Stimulated activated CD4-positive, alpha-beta T cell treated with anti-CD3 and anti-CD28 coated beads, Interleukin-4, amount 100 ng/mL, for 1 hour (primary cell): ENCODE measurements around the gene BPIFB2.

Source experiments
- DNase-seq: peaks from one replicate; pipeline ENCODE4 v3.0.0-alpha.2; 2020

The BPIFB2 gene

DNA sequence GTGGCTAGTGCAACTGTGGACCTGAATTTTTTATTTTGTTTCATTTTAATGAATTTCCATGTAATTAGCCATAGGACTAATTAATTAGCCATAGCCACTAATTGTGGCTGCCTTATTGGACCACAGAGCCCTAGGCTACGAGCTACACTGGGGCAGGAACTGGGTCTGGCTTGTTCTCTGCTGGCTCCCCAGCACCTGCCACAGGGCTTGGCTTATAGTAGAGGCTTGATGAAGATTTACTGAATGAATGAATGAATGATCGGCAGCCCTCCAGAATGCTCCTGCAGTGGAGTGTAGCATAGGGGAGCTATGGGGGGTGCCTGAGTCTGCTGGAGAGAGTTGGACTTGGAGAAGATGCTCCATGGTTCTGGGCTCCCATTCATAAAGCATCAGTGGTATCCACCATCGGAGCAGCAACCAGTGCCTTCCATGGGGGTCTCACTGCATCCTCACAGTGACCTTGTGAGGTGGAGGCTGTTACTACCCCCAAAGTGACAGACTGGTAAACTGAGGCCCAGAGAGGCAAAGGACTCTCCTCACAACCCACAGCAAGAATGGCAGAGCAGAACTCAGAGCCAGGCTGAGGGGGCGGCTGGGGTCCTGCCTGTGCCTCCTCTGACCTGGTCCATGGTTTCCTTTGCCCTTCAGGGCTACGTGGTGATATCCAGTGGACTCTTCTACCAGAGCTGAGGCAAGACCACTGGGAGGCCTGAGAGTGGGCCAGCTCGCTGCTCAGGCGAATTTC lies 15.4 kb downstream of the BPIFB2 start:
- no peak for DNase-seq

DNA sequence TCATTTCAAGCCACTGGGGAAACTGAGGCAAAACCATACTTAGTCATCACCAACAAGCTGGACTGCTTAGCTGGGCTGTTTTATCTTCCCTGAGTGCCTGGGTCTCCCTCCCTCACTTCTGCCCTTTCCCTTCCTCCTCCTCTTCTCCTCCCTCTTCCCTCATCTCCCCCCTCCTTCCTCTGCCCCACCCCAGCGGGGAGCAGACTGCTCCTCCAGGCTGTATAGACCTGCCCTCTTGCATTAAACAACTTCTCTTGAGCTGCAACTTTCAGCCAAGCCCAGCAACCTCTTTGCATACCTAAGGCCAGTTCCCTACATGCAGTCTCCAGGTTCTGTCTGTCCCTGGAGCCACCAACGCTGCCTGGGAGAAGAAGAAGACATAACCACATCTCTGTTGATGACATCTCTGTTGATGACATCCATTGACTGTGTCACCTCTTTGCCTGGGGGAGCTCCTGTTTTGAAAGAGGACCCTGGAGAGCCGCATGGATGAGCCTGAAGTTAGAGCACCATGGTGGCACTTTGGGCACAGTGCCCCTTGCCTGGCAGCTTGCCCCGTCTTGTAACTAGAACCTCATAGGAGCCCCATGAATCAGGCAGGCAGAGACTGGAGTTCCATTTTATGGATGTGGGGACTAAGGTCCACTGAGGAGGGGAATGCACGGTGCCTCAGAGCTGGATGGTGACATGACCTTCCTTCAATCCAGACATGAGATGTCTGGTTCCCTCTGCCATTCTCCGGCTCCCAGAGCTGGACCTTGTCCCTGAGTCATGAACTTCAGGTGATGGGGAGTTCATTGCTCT lies 16.1 kb downstream of the BPIFB2 start:
- DNase-seq, result no peak

DNA sequence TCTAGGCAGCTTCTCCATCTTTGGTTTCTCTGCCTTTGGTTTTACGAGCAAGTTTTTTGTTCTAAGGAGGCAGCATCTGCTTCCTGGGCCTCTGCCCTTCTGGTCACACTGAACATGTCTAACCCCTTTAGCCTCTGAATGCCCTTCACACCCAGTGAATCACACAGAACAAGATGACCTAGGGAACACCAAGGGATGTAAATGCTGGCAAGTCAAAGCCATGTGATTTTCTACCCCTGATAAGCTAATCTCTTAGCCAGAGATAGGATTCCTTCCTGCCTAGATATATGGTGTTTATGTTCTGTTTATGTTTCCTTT lies 16.7 kb downstream of the BPIFB2 start:
- DNase-seq, result no peak

DNA sequence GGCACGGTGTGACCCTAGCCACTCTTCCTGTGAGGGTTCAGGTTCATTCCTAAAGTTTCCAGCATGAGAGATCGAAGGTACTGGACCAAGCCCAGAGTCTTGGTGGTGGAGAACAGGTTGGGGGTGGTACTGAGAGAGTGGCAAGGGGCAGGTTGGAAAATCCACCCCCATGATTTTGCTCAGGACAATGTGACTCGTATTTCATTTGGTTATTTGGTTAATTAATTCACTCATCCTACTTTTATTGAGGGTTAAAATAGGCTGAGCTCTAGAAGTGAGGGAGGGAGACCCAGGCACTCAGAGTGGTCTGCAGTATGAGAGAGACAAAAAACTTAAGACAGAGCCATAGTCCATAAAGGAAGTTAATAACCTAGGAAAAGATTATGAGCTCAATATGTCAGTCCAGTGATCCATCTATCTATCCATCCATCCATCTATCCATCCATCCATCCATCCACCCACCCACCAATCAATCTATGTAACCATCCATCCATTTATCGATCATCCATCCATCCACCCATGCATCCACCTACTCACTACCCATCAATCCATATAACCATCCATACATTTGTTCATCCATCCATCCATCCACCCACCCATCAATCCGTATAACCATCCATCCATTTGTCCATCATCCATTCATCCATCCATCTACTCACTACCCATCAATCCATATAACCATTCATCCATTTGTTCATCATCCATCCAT lies 17.3 kb downstream of the BPIFB2 start:
- no peak for DNase-seq

DNA sequence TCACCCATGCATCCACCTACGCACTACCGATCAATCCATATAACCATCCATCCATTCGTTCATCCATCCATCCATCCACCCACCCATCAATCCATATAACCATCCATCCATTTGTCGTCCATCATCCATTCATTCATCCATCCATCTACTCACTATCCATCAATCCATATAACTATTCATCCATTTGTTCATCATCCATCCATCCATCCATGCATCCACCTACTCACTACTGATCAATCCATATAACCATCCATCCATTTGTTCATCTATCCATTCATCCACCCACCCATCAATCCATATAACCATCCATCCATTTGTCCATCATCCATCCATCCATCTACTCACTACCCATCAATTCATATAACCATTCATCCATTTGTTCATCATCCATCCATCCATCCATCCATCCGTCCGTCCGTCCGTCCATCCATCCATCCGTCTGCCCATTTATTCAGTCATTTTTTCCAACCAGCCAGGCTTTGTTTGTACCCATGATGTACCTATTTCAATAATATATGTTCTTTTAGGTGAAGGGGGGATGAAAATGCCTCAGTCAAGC lies 17.9 kb downstream of the BPIFB2 start:
- no peak for DNase-seq

DNA sequence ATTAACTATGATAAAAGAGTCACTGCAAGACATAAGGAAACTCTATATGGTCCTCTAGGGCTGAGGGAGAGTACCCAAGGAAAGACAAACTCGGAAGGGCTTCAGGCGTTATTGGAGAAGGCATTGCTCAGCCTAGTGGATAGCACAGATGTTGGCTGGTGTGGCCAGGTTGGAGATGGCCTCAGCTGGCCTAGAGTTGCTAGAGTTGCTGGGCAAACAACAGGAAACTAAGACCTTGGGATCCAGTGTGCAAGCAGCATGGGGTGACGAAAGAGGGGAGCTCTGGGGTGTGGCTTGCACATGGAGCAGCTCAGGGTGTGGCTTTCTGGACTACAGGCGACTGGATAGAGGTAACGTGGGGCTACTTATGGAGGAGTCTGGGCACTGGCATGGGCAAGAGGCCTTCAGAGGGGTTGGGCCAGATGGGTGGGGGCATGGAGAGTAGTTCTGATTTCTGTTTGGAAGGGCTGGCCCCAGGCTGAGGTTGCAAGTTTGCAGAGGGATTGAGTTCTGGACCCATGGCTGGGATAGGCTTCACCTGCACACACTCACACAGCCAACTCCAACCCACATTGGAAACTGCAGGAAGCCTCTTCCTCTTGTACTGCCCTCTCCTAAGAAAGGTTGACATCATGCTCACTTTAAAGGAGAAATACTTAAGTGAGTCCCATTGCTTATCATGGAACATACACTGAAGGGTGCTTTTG lies 18.7 kb downstream of the BPIFB2 start:
- no peak for DNase-seq

DNA sequence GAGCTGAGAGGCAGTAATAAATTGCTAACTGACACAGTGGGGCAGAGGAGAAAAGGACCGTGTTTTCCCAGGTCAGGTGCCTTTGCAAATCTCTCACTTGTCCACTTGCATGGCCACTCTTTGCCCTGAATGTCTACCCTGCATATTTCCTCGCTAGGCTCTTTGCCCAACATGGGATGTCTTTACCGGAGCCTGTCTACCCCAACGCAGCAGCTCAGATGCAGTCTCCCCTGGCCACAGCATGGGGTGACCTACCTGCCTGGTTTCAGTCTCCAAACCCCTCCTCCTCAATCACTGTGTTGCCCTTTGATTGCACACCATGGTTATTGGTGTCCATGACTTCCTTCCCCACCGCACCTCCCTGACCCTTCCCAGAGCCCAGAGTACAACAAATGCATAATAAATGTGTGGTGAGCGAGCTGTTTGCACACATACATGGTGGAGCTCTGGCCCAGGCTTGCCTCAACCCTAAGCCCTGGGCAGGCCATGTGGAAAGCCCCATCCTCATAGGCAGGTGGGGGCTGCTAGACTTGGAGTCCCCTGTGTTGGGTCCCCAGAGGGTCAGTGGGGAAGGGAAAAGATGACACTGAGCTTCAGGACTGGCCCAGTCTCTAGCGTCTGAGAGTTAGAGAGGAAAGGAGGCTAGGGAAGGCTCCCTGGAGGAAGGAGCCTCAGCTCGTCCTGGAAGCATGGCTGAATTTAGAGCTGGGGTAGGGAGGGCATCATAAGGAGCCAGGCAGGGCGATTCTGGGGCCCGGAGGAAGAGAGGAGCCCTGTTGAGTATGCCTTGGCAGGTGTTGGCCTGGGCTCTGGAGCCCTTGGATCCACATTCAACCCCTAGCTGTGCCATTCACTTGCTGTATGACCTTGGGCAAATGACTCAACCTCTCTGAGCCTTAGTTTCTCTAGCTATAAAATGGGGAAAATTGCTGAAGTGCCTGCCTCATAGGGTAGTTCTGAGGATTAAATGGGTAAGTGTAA lies 19.6 kb downstream of the BPIFB2 start:
- no peak for DNase-seq

DNA sequence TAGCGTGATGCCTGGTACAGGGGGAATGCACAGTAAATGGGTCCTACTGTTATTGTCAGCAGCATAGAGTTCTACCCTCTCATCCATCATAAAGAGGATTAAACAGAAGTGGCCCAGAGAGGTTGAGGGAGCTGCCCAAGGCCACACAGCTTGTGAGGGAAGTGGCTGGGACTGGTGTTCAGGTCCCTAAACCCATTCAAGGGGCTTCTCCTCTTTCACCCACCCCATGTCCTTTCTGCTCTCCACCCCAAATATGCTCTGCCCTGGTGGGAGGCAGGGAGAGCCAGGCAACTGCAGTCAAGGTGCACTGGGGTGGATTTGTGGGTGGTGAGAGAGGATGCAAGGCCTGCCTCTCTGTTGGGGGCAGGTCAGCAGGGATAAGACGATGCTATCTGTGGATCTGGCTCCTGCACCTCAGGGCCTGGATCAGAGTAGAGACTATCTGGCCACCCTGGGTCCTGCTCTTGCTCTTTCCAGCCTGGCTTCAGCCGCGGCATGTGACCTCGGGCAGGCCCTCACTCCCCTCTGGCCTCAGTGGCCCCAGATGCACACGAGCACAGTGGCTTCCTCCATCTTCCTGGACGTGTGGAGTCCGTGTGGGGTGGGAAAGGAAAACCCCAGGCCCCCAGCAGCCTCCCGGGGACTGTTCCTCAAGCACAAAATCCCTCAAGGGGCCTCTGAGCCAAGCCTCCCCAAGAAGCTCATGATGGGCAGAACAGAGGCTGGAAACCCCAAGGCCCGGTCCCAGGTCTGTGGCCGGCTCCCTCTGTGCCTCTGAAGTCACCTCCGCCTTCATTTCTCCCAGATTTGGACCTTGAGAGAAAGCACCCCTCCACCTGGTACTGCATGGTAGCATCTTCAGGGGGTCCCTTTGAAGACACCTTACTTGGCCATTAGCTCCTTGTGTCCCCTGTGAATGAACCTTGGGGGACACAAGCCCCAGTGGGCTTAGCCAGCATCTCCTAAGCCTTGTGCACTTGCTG lies 20.6 kb downstream of the BPIFB2 start:
- no peak for DNase-seq

DNA sequence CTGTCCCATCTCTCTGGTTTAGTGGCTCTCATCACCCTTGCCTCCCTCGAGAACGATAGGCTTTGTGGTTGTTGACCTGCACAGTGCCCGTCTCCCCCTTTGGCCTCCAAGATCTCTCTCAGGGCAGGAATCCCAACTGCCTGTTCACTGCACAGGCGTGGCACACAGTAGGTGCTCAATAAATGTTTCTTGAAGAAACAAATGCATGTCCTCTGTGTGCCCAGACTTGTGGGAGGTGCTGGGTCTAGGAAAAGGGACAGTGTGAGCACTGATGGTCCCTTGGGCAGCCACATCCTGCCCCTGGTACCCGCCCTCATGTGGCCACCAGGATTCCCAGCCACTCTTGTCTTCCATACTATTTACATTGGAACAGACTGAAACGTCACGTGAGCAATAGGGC lies 21.4 kb downstream of the BPIFB2 start:
- DNase-seq, result no peak

DNA sequence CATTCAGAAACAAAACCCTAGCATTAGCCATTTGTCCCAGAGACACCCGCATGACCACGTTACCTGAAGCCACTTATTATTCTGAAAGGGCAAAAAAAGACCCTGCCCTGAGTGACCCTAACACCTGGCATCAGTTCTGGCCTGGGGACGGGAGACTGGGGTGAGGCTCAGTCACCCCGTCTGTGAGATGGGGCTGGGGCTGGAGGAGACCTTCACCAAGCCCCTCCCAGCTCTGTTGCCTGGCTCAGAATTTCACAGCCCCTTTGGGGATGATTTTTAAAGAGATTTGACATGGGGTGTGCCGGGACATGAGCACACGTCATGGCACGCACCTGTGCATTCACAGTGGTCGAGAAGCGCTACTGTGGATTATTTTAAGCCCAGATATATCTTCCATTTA lies 22.6 kb downstream of the BPIFB2 start:
- DNase-seq, result no peak

DNA sequence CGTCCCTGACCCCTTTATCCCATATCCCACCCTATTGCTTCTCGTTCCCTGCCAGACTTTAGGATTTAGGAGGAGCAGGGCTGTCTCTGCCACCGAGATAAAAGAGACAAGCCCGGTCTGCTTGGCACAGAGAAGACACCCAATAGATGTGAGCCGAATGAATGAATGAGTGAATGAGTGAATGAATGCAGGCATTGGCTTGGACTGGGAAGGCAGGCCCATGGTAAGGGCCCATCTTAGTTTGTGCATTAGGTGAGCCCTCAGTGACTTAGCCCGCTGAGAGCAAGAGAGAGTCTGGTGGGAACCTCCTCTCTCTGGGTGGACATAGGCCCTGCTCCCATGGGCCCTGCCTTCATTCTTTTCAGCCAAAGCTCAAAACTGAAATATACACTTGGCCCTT lies 23.1 kb downstream of the BPIFB2 start:
- no peak for DNase-seq

DNA sequence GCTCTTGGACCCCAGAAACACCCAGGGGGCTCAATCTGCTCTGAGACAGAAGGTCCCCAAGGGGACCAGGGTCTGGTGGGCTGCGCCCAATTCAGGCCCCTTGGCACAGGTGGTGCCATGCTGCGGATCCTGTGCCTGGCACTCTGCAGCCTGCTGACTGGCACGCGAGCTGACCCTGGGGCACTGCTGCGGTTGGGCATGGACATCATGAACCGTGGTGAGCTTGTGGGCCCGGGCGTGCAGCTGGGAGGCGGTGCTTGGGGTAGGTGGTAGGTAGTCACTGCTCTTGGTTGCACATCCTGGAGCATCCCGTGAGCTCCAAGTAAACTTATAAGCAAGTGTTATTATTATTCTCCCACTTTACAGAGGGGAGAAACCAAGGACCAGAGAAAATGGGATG lies 24.0 kb downstream of the BPIFB2 start, which contains the start of gene BPIFB6:
Gene BPIFB6, plus strand, starts transcription at position 118 of the 400 bp plus-strand sequence. Its CDS starts 0 bp downstream, at position 118.
- DNase-seq, result no peak

DNA sequence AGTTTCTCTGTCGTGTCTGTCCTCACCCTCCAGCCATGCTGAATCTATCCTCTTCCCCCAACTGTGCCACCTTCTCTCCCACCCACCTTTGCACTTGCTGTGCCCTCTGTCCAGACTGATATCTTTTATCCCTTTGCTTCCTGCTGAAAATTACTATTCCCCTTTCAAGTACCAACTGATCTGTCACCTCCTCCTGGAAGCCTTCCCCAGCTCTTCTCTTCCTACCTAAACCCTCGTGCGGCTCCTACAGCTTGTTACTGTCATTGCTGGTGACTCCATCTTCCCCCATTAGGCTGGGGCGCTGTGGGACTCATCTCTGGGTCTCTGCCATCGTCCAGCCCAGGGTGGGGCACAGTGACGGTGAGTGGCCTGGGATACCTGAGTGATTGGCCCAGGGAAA lies 25.1 kb downstream of the BPIFB2 start:
- DNase-seq, result no peak

DNA sequence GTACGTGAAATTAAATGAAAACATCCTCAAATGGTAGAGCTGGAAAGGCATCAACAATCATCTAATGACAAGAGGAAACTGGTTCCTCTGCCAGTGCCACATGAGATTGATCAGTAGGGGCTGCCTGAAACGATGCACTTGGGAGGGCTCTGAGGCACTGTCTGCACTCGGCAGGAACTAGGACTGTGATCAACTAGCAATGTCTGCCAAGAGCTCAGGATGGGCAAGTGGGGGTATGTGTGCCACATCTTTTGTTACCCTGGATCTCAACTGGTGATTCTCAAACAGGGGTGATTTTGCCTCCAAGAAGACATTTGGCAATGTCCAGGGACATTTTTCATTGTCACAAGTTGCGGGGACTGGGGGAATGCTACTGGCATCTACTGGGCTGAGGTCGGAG lies 25.9 kb downstream of the BPIFB2 start:
- DNase-seq, result no peak

DNA sequence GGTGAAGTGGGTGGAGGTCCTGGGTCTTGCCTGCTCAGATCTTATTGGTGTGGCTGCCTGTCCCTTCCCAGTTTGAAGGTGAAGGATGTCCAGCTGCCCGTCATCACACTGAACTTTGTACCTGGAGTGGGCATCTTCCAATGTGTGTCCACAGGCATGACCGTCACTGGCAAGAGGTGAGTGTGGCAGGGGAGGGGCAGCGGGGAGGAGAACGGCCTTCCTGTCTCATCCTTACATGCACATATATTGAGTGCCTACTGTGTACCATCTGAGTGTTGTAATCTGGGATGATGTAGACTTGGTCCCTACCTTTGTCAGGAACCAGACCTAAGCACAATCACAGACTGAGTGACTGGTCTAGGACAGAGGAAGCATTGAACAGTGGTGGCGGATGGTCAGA lies 26.6 kb downstream of the BPIFB2 start:
- DNase-seq, result no peak

DNA sequence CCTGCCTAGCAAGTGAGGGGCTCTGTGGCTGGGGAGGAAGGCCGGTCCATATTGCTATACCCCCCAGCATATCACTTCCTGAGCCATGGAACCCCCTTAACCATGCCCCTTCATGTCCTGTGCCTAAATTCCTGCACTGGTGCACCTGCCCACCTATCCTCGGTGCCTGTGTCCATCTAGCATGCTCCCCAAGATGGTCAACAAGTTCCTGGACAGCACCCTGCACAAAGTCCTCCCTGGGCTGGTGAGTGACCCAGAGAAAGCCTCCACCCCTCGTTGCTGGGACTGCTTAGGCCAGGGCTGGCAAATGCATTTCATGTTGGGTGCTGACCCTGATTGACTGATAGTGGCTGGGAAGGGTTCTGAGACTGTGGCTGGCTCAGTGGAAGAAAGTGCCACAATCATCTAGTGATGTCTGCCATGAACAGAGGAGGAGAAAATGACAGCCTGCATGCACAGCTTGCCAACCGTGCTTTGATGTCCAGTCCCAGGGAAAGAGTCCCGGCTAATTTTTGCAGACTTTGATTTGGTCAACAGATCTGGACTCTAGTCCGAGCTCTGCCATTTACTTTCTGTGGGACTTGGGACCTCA lies 27.5 kb downstream of the BPIFB2 start:
- no peak for DNase-seq

DNA sequence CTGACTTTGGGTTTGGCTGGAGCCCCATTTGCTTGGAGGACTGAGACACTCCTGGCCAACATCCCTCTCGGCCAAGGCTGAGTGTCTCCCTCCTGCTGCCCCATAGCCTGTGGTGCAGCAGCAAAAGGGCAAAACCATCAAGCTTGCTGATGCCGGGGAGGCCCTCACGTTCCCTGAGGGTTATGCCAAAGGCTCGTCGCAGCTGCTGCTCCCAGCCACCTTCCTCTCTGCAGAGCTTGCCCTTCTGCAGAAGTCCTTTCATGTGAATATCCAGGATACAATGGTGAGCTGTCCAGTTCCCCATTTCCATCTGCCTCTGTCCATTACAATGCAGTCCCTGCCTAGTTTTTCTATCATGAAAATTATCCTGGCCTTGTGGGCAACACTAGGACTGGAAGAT lies 30.0 kb downstream of the BPIFB2 start:
- DNase-seq, result no peak

DNA sequence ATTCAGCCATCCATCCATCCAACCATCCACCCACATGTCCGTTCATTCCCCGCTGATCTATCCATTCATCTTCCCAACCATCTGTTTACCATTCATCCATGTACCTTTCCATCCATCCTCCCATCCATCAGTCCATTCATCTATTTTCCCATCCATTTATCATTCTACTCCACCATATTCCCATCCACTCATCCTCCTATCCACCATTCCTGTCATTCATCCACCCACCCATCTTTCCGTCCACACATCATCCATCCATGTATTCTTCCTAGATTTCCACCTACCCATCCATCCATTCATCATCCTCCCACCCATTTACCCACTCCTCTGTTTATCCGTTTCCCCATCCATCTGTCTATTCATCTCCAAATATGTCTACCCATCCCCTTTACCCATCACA lies 30.7 kb downstream of the BPIFB2 start:
- no peak for DNase-seq

DNA sequence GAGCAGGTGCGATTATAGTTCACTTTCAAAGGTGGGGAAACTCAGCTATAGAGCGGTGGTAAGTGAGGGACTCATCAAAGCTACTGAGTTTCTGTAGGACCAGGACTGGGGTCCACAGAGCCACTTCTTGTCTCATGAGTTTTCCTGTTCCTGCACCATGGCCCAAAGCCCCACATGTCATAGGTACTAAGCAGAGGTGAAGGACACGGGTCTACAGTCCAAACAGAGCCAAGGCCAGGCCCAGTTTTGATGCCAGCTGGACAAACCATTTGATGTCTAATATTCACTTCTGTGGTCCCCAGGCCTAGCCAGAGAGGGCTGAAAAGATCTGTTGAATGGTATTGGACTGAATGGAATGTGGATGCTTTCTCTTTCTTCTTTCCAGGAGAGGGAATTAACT lies 34.9 kb downstream of the BPIFB2 start:
- DNase-seq, result no peak
